HUES48 (cell line): ENCODE data around the gene KRTAP4-3.
"Not testable (repeated sequence)": the region's sequence is repeated elsewhere in the genome, so short reads cannot be mapped to it uniquely, and the experiment has no call there.

Experiments
- H3K27ac ChIP-seq: one replicate; pipeline ENCODE4 v1.7.0; 2013; ENCODE audit warnings: low read depth, low read length, inconsistent platforms
- H3K27me3 ChIP-seq: 2 replicates; pipeline ENCODE4 v1.6.1; 2013; ENCODE audit warnings: mild to moderate bottlenecking, low read length; ENCODE audit not compliant: control insufficient read depth, insufficient read depth
- H3K36me3 ChIP-seq: 2 replicates; pipeline ENCODE4 v1.6.1; 2013; ENCODE audit warnings: low read length; ENCODE audit not compliant: control insufficient read depth, insufficient read depth
- H3K4me1 ChIP-seq: 2 replicates; pipeline ENCODE4 v1.6.1; 2013; ENCODE audit warnings: mild to moderate bottlenecking, low read length; ENCODE audit not compliant: control insufficient read depth, insufficient read depth
- H3K4me3 ChIP-seq: 2 replicates; pipeline ENCODE4 v1.5.1; 2013; ENCODE audit warnings: mild to moderate bottlenecking, low read depth, low read length
- H3K9ac ChIP-seq: 2 replicates; pipeline ENCODE4 v1.6.1; 2013; ENCODE audit warnings: mild to moderate bottlenecking, low read depth, low read length, moderate library complexity
- H3K9me3 ChIP-seq: 2 replicates; pipeline ENCODE4 v1.6.1; 2013; ENCODE audit warnings: low read length; ENCODE audit not compliant: control insufficient read depth, insufficient read depth

The KRTAP4-3 gene

GRCh38 chr17:41168121-41168520 is at the start of gene KRTAP4-3:
TSS of gene KRTAP4-3 (minus strand) at chr17:41168221. CDS start at chr17:41168172, 49 bp downstream.
- Histone ChIP-seq H3K4me3 (no peak within 1 kb of the TSS), H3K27me3 (no peaks in the 10 kb centered on the region), H3K9me3 (no peaks in the 10 kb centered on the region), H3K9ac (no peak within 1 kb of the TSS), H3K4me1 (no peaks in the 10 kb centered on the region), H3K27ac (no peak within 1 kb of the TSS), H3K36me3 (no peaks in the 10 kb centered on the region)

GRCh38 chr17:41215681-41216080 is 47.7 kb upstream of the KRTAP4-3 start:
- no peaks in the 10 kb centered on the region for H3K27me3 ChIP-seq
- no peak overlapping the region for H3K9ac ChIP-seq
- no peaks in the 10 kb centered on the region for H3K36me3 ChIP-seq
- no peaks in the 10 kb centered on the region for H3K4me1 ChIP-seq
- H3K9me3 ChIP-seq: no peaks in the 10 kb centered on the region
- no peak overlapping the region for H3K27ac ChIP-seq
- H3K4me3 ChIP-seq: no peak overlapping the region

GRCh38 chr17:41212524-41213169 is 44.6 kb upstream of the KRTAP4-3 start:
- Histone ChIP-seq H3K27me3 (no peaks in the 10 kb centered on the region), H3K9ac (no peak overlapping the region), H3K36me3 (no peaks in the 10 kb centered on the region), H3K9me3 (0 out of 2 replicates have a peak, but pooled peaks cover 4% of the 10 kb centered on the region), H3K4me1 (no peaks in the 10 kb centered on the region), H3K27ac (no peak overlapping the region), H3K4me3 (no peak overlapping the region)

- Histone ChIP-seq H3K27ac (no peak overlapping the region), H3K36me3 (no peaks in the 10 kb centered on the region), H3K4me3 (no peak overlapping the region), H3K27me3 (no peaks in the 10 kb centered on the region), H3K4me1 (no peaks in the 10 kb centered on the region), H3K9me3 (peaks cover 7% of the 10 kb centered on the region), H3K9ac (no peak overlapping the region)
Measured at GRCh38 chr17:41211845-41212466, 43.9 kb upstream of the KRTAP4-3 start.

GRCh38 chr17:41199421-41200078 is 31.5 kb upstream of the KRTAP4-3 start:
- Histone ChIP-seq H3K27ac (no peak overlapping the region), H3K9ac (no peak overlapping the region), H3K36me3 (no peaks in the 10 kb centered on the region), H3K4me3 (no peak overlapping the region), H3K4me1 (no peaks in the 10 kb centered on the region), H3K9me3 (no peaks in the 10 kb centered on the region), H3K27me3 (no peaks in the 10 kb centered on the region)

- Histone ChIP-seq H3K27ac (no peak overlapping the region), H3K4me1 (no peaks in the 10 kb centered on the region), H3K9me3 (no peaks in the 10 kb centered on the region), H3K9ac (no peak overlapping the region), H3K27me3 (no peaks in the 10 kb centered on the region), H3K4me3 (no peak overlapping the region), H3K36me3 (no peaks in the 10 kb centered on the region)
Measured at GRCh38 chr17:41196068-41196467, 28.0 kb upstream of the KRTAP4-3 start.

GRCh38 chr17:41190328-41190727 is 22.3 kb upstream of the KRTAP4-3 start:
- Histone ChIP-seq H3K4me3 (no peak overlapping the region), H3K27me3 (no peaks in the 10 kb centered on the region), H3K9ac (no peak overlapping the region), H3K4me1 (no peaks in the 10 kb centered on the region), H3K27ac (no peak overlapping the region), H3K9me3 (no peaks in the 10 kb centered on the region), H3K36me3 (no peaks in the 10 kb centered on the region)

- not testable (repeated sequence) for H3K9me3 ChIP-seq, H3K4me1 ChIP-seq, H3K27ac ChIP-seq, H3K27me3 ChIP-seq, H3K4me3 ChIP-seq, H3K9ac ChIP-seq, H3K36me3 ChIP-seq
Measured at GRCh38 chr17:41189837-41190318, 21.9 kb upstream of the KRTAP4-3 start, which contains the start of gene KRTAP9-1. TSS of gene KRTAP9-1 (plus strand) at chr17:41189887. CDS start at chr17:41189887, 0 bp downstream.

- Histone ChIP-seq H3K4me1 (no peaks in the 10 kb centered on the region), H3K36me3 (no peaks in the 10 kb centered on the region), H3K27me3 (no peaks in the 10 kb centered on the region), H3K9ac (no peak overlapping the region), H3K9me3 (no peaks in the 10 kb centered on the region), H3K4me3 (no peak overlapping the region), H3K27ac (no peak overlapping the region)
Measured at GRCh38 chr17:41186872-41187271, 18.9 kb upstream of the KRTAP4-3 start.

- no peak overlapping the region for H3K27ac ChIP-seq
Measured at GRCh38 chr17:41185001-41185400, 17.0 kb upstream of the KRTAP4-3 start.

GRCh38 chr17:41184480-41184961 is 16.5 kb upstream of the KRTAP4-3 start, which contains the start of gene KRTAP4-1:
TSS of gene KRTAP4-1 (minus strand) at chr17:41184911. CDS start at chr17:41184854, 57 bp downstream.
- H3K36me3 ChIP-seq: no peaks in the 10 kb centered on the region
- H3K9me3 ChIP-seq: no peaks in the 10 kb centered on the region
- H3K27me3 ChIP-seq: no peaks in the 10 kb centered on the region
- no peaks in the 10 kb centered on the region for H3K4me1 ChIP-seq
- no peak within 1 kb of the TSS for H3K27ac ChIP-seq
- no peak within 1 kb of the TSS for H3K9ac ChIP-seq
- no peak within 1 kb of the TSS for H3K4me3 ChIP-seq

More at GRCh38 chr17:41185001-41185400, 17.0 kb upstream of the KRTAP4-3 start:
- Histone ChIP-seq H3K4me3 (no peak overlapping the region), H3K9ac (no peak overlapping the region), H3K4me1 (no peaks in the 10 kb centered on the region), H3K27me3 (no peaks in the 10 kb centered on the region), H3K36me3 (no peaks in the 10 kb centered on the region), H3K9me3 (no peaks in the 10 kb centered on the region)
